NCI-H345 (cell line): ENCODE results near the gene RXRA.

Source experiments
- DNase-seq: peaks from one replicate; lab custom pipeline; 2025; lab: John Stamatoyannopoulos, UW

RXRA gene

GRCh38 chr9:134453776-134454475 is 127.7 kb downstream of the RXRA start:
- DNase-seq, result no peak

- no peak for DNase-seq
Measured at GRCh38 chr9:134454476-134454857, 128.2 kb downstream of the RXRA start.

GRCh38 chr9:134455021-134455471 is 128.8 kb downstream of the RXRA start:
- no peak for DNase-seq

GRCh38 chr9:134455537-134455933 is 129.3 kb downstream of the RXRA start:
- no peak for DNase-seq

- no peak for DNase-seq
Measured at GRCh38 chr9:134455934-134456755, 129.9 kb downstream of the RXRA start.

GRCh38 chr9:134456756-134457305 is 130.6 kb downstream of the RXRA start:
- no peak for DNase-seq

GRCh38 chr9:134457321-134458206 is 131.3 kb downstream of the RXRA start:
- DNase-seq, result no peak

- no peak for DNase-seq
Measured at GRCh38 chr9:134458207-134459108, 132.2 kb downstream of the RXRA start.

- no peak for DNase-seq
Measured at GRCh38 chr9:134459164-134459563, 132.9 kb downstream of the RXRA start.

- no peak for DNase-seq
Measured at GRCh38 chr9:134459573-134459972, 133.3 kb downstream of the RXRA start.

- peak; percentile 66 for DNase-seq
Measured at GRCh38 chr9:134460206-134460605, 134.0 kb downstream of the RXRA start.

GRCh38 chr9:134460896-134461295 is 134.6 kb downstream of the RXRA start:
- DNase-seq, result peak; percentile 9

GRCh38 chr9:134461426-134461982 is 135.2 kb downstream of the RXRA start:
- no peak for DNase-seq

GRCh38 chr9:134462318-134462717 is 136.1 kb downstream of the RXRA start:
- DNase-seq, result no peak

GRCh38 chr9:134463280-134463679 is 137.0 kb downstream of the RXRA start:
- no peak for DNase-seq

GRCh38 chr9:134466869-134467616 is 140.8 kb downstream of the RXRA start:
- DNase-seq, result no peak

- DNase-seq, result no peak
Measured at GRCh38 chr9:134468358-134468757, 142.1 kb downstream of the RXRA start.

- DNase-seq, result no peak
Measured at GRCh38 chr9:134469041-134469875, 143.0 kb downstream of the RXRA start.

GRCh38 chr9:134472256-134472655 is 146.0 kb downstream of the RXRA start:
- DNase-seq, result no peak
